Measurements from ENCODE around the gene GRID2IP. TPM values are rescaled to one million over a fixed set of nuclear protein-coding genes. Genes with fewer than 3 reads are reported as not detected.
"Not testable (repeated sequence)": the region's sequence is repeated elsewhere in the genome, so short reads cannot be mapped to it uniquely, and the experiment has no call there.

The GRID2IP gene
- total RNA-seq (2014; rRNA removed; shearing (Covaris generic)) = 0.09 TPM in 1 of 2 replicates, not detected in the other

GRCh38 chr7:6551016-6551511, at the start of gene GRID2IP:
TSS of gene GRID2IP (minus strand) at chr7:6551461. CDS start at chr7:6551436, 25 bp downstream.
- no peak for DNase-seq (ENCODE audit: low read depth)

- no peak for DNase-seq (ENCODE audit: low read depth)
Measured at GRCh38 chr7:6600093-6600492, 48.8 kb upstream of the GRID2IP start.

GRCh38 chr7:6590645-6591110, 39.4 kb upstream of the GRID2IP start:
- no peak for DNase-seq (ENCODE audit: low read depth)

GRCh38 chr7:6589829-6590644, 38.8 kb upstream of the GRID2IP start, which contains the start of gene INTS15:
TSS of gene INTS15 (plus strand) at chr7:6590021. CDS start at chr7:6590284, 263 bp downstream.
- DNase-seq (ENCODE audit: low read depth) = peak; percentile 86

GRCh38 chr7:6589151-6589828, 38.0 kb upstream of the GRID2IP start:
- DNase-seq (ENCODE audit: low read depth) = no peak

GRCh38 chr7:6588566-6588965, 37.3 kb upstream of the GRID2IP start:
- no peak for DNase-seq (ENCODE audit: low read depth)

GRCh38 chr7:6585746-6586432, 34.6 kb upstream of the GRID2IP start:
- DNase-seq (ENCODE audit: low read depth) = not testable (repeated sequence)

GRCh38 chr7:6579446-6579845, 28.2 kb upstream of the GRID2IP start:
- no peak for DNase-seq (ENCODE audit: low read depth)

- DNase-seq (ENCODE audit: low read depth) = no peak
Measured at GRCh38 chr7:6578114-6579084, 27.1 kb upstream of the GRID2IP start.

GRCh38 chr7:6577369-6578113, 26.3 kb upstream of the GRID2IP start, which contains the start of gene ZDHHC4:
TSS of gene ZDHHC4 (plus strand) at chr7:6577454. CDS start at chr7:6580562, 3,108 bp downstream.
- DNase-seq (ENCODE audit: low read depth) = peak; percentile 90

GRCh38 chr7:6576867-6577368, 25.7 kb upstream of the GRID2IP start:
- DNase-seq (ENCODE audit: low read depth) = not testable (repeated sequence)

- no peak for DNase-seq (ENCODE audit: low read depth)
Measured at GRCh38 chr7:6576024-6576866, 25.0 kb upstream of the GRID2IP start.

- no peak for DNase-seq (ENCODE audit: low read depth)
Measured at GRCh38 chr7:6575281-6576023, 24.2 kb upstream of the GRID2IP start.

- no peak for DNase-seq (ENCODE audit: low read depth)
Measured at GRCh38 chr7:6571160-6571779, 20.0 kb upstream of the GRID2IP start.

- no peak for DNase-seq (ENCODE audit: low read depth)
Measured at GRCh38 chr7:6567886-6568285, 16.6 kb upstream of the GRID2IP start.

GRCh38 chr7:6565655-6566054, 14.4 kb upstream of the GRID2IP start:
- no peak for DNase-seq (ENCODE audit: low read depth)

- no peak for DNase-seq (ENCODE audit: low read depth)
Measured at GRCh38 chr7:6563936-6564770, 12.9 kb upstream of the GRID2IP start.

Data from Daoy (cell line).